Loucy (cell line): ENCODE data around the gene ELMO1.

Experiments used
- H2AFZ ChIP-seq: fragments of 200-600 bp; sonication (generic); 2 replicates; pipeline ENCODE4 v1.6.0; 2016; ENCODE audit warnings: antibody characterized with exemption, mild to moderate bottlenecking, low read length, moderate library complexity
- H3F3A ChIP-seq: fragments of 200-600 bp; 2 replicates; pipeline ENCODE4 v1.6.0; 2016; ENCODE audit warnings: antibody characterized with exemption, low read depth, mild to moderate bottlenecking
- H3K27me3 ChIP-seq: fragments of 200-600 bp; sonication (generic); 2 replicates; pipeline ENCODE4 v1.6.1; 2014; ENCODE audit warnings: low read length, mild to moderate bottlenecking; ENCODE audit not compliant: insufficient read depth, poor library complexity, severe bottlenecking
- H3K36me3 ChIP-seq: fragments of 200-600 bp; sonication (generic); 2 replicates; pipeline ENCODE4 v1.6.1; 2016; ENCODE audit warnings: low read length; ENCODE audit not compliant: insufficient read depth
- H3K4me1 ChIP-seq: fragments of 200-600 bp; sonication (generic); 2 replicates; pipeline ENCODE4 v1.5.1; 2014; ENCODE audit warnings: low read length, mild to moderate bottlenecking; ENCODE audit not compliant: insufficient read depth, poor library complexity, severe bottlenecking
- H3K4me2 ChIP-seq: fragments of 200-600 bp; sonication (generic); 2 replicates; pipeline ENCODE4 v1.6.0; 2014; ENCODE audit warnings: antibody characterized with exemption, low read length, low read depth, mild to moderate bottlenecking; ENCODE audit not compliant: poor library complexity, severe bottlenecking
- H3K4me3 ChIP-seq: fragments of 200-600 bp; sonication (generic); 2 replicates; pipeline ENCODE4 v1.5.1; 2014; ENCODE audit warnings: low read length, mild to moderate bottlenecking, mixed read lengths; ENCODE audit not compliant: poor library complexity, severe bottlenecking
- H3K79me2 ChIP-seq: fragments of 200-600 bp; sonication (generic); 2 replicates; pipeline ENCODE4 v1.6.1; 2014; ENCODE audit warnings: low read length; ENCODE audit not compliant: insufficient read depth
- H3K9ac ChIP-seq: fragments of 200-600 bp; sonication (generic); 2 replicates; pipeline ENCODE4 v1.6.0; 2014; ENCODE audit warnings: mild to moderate bottlenecking, low read depth, low read length, moderate library complexity; ENCODE audit not compliant: poor library complexity, severe bottlenecking
- H3K9me2 ChIP-seq: fragments of 200-600 bp; sonication (generic); replicated peaks from 2 replicates; pipeline ENCODE4 v1.6.1; 2016; ENCODE audit warnings: low read depth, low read length, mixed read lengths
- H3K9me3 ChIP-seq: fragments of 200-600 bp; sonication (generic); 2 replicates; pipeline ENCODE4 v1.6.1; 2014; ENCODE audit warnings: mild to moderate bottlenecking, antibody characterized with exemption, low read length, low read depth; ENCODE audit not compliant: insufficient read depth
- H4K20me1 ChIP-seq: fragments of 200-600 bp; sonication (generic); 2 replicates; pipeline ENCODE4 v1.6.0; 2014; ENCODE audit warnings: antibody characterized with exemption, low read length, mild to moderate bottlenecking; ENCODE audit not compliant: insufficient read depth, poor library complexity, severe bottlenecking
- CTCF ChIP-seq: fragments of 200-600 bp; sonication (generic); conservative IDR thresholded peaks from 2 replicates; pipeline ENCODE4 v1.5.1; 2014; ENCODE audit warnings: mild to moderate bottlenecking, antibody characterized with exemption, low read length
- EZH2phosphoT487 ChIP-seq: fragments of 200-600 bp; IDR thresholded peaks from 2 replicates; pipeline ENCODE4 v1.6.1; 2018; ENCODE audit warnings: antibody characterized with exemption, mild to moderate bottlenecking, moderate library complexity, borderline replicate concordance

ELMO1 gene

GRCh38 chr7:37438906-37439652 is 9.6 kb downstream of the ELMO1 start:
- Histone ChIP-seq H3F3A (no peaks in the 10 kb centered on the region), H3K9me2 (no peaks in the 10 kb centered on the region), H3K9ac (no peak overlapping the region), H3K27me3 (no peaks in the 10 kb centered on the region), H4K20me1 (no peaks in the 10 kb centered on the region), H3K4me2 (no peak overlapping the region), H3K4me3 (no peak overlapping the region), H2AFZ (no peak overlapping the region), H3K9me3 (no peaks in the 10 kb centered on the region), H3K79me2 (peaks cover 6% of the 10 kb centered on the region), H3K36me3 (no peaks in the 10 kb centered on the region), H3K4me1 (peaks cover 19% of the 10 kb centered on the region)
- TF ChIP-seq EZH2phosphoT487 (no peak), CTCF (no peak)

GRCh38 chr7:37435156-37435855 is 13.4 kb downstream of the ELMO1 start:
- Histone ChIP-seq H3K9ac (no peak overlapping the region), H3K9me2 (no peaks in the 10 kb centered on the region), H3K4me2 (no peak overlapping the region), H3K36me3 (no peaks in the 10 kb centered on the region), H3F3A (no peaks in the 10 kb centered on the region), H3K9me3 (no peaks in the 10 kb centered on the region), H3K4me3 (no peak overlapping the region), H2AFZ (no peak overlapping the region), H3K4me1 (peaks cover 31% of the 10 kb centered on the region), H4K20me1 (peaks cover 3% of the 10 kb centered on the region), H3K27me3 (no peaks in the 10 kb centered on the region), H3K79me2 (peaks cover 4% of the 10 kb centered on the region)
- TF ChIP-seq EZH2phosphoT487 (no peak), CTCF (no peak)

GRCh38 chr7:37434529-37434928 is 14.1 kb downstream of the ELMO1 start:
- no peak for TF ChIP-seq CTCF
- no peak for TF ChIP-seq EZH2phosphoT487
- Histone ChIP-seq H3F3A (no peaks in the 10 kb centered on the region), H3K4me1 (peaks cover 38% of the 10 kb centered on the region), H3K9ac (no peak overlapping the region), H3K4me2 (no peak overlapping the region), H3K36me3 (no peaks in the 10 kb centered on the region), H2AFZ (no peak overlapping the region), H4K20me1 (peaks cover 3% of the 10 kb centered on the region), H3K4me3 (no peak overlapping the region), H3K79me2 (peaks cover 4% of the 10 kb centered on the region), H3K27me3 (no peaks in the 10 kb centered on the region), H3K9me2 (no peaks in the 10 kb centered on the region), H3K9me3 (no peaks in the 10 kb centered on the region)
